WTC11 (cell line): ENCODE results near the gene B3GAT1. TPM values are rescaled to one million over a fixed set of nuclear protein-coding genes. Genes with fewer than 3 reads are reported as not detected.
A peak's percentile ranks its signal among the peaks of the same experiment; 100 is the strongest.
"Not testable (repeated sequence)": the region's sequence is repeated elsewhere in the genome, so short reads cannot be mapped to it uniquely, and the experiment has no call there.

ENCODE experiments used
- ATAC-seq: fragments of 200-7000 bp; cut with Tn5 transposase; 2 replicates; pipeline ENCODE4 v1.10.0; 2021; ENCODE audit warnings: mild to moderate bottlenecking, moderate library complexity
- CTCF ChIA-PET: fragments of 300-600 bp; sonication (Branson Sonifier 250); formaldehyde crosslinking; loops from one replicate; lab custom pipeline; 2021; ENCODE audit warnings: antibody characterized with exemption; lab: Charles Lee
- POLR2A ChIA-PET: fragments of 350-600 bp; sonication (Branson Sonifier 250); formaldehyde crosslinking; loops from one replicate; lab custom pipeline; 2021; ENCODE audit warnings: antibody characterized with exemption; lab: Charles Lee
- DNase-seq: peaks from one replicate; pipeline ENCODE4 v3.0.0; 2021; ENCODE audit warnings: low spot score
- H3K27ac Mint-ChIP-seq: 2 replicates; pipeline ENCODE4 v1.8.0; 2021; ENCODE audit warnings: mixed read lengths
- H3K27me3 Mint-ChIP-seq: 2 replicates; pipeline ENCODE4 v1.8.0; 2021; ENCODE audit warnings: low read depth, mild to moderate bottlenecking, moderate library complexity, mixed read lengths
- H3K36me3 Mint-ChIP-seq: 2 replicates; pipeline ENCODE4 v1.8.0; 2021; ENCODE audit warnings: mixed read lengths
- H3K4me1 Mint-ChIP-seq: 2 replicates; pipeline ENCODE4 v1.8.0; 2022; ENCODE audit warnings: mixed read lengths
- H3K4me3 Mint-ChIP-seq: 2 replicates; pipeline ENCODE4 v1.8.0; 2021; ENCODE audit warnings: mild to moderate bottlenecking, moderate library complexity, mixed read lengths
- H3K9me3 Mint-ChIP-seq: 2 replicates; pipeline ENCODE4 v1.8.0; 2021; ENCODE audit warnings: mixed read lengths
- ELF4 ChIP-seq: sonication (generic); formaldehyde crosslinking; IDR thresholded peaks from 2 replicates; pipeline ENCODE4 v1.8.1; 2022; ENCODE audit warnings: low read depth, mild to moderate bottlenecking, moderate library complexity, missing genetic modification reagents
- EMX1 ChIP-seq: fragments of 250-450 bp; sonication (Bioruptor Pico); IDR thresholded peaks from 2 replicates; pipeline ENCODE4 v1.8.0; 2021; ENCODE audit warnings: mild to moderate bottlenecking
- ETV6 ChIP-seq: sonication (generic); formaldehyde crosslinking; IDR thresholded peaks from 2 replicates; pipeline ENCODE4 v1.8.1; 2022; ENCODE audit warnings: mild to moderate bottlenecking, missing genetic modification reagents
- FOXJ3 ChIP-seq: sonication (generic); formaldehyde crosslinking; IDR thresholded peaks from 2 replicates; pipeline ENCODE4 v1.9.0; 2021; ENCODE audit warnings: missing genetic modification reagents, mild to moderate bottlenecking, borderline replicate concordance
- GABPB1 ChIP-seq: sonication (generic); formaldehyde crosslinking; IDR thresholded peaks from 2 replicates; pipeline ENCODE4 v1.8.1; 2023; ENCODE audit warnings: mild to moderate bottlenecking, missing genetic modification reagents
- GTF2I ChIP-seq: fragments of 250-450 bp; sonication (Bioruptor Pico); conservative IDR thresholded peaks from 2 replicates; pipeline ENCODE4 v1.4.0; 2021; ENCODE audit warnings: mild to moderate bottlenecking
- IRF2 ChIP-seq: sonication (generic); formaldehyde crosslinking; IDR thresholded peaks from 2 replicates; pipeline ENCODE4 v1.8.0; 2022; ENCODE audit warnings: low read depth, missing genetic modification reagents, borderline replicate concordance
- NFATC4 ChIP-seq: fragments of 250-450 bp; sonication (Bioruptor Pico); IDR thresholded peaks from 2 replicates; pipeline ENCODE4 v1.9.0; 2021; ENCODE audit warnings: mild to moderate bottlenecking
- RORB ChIP-seq: fragments of 250-450 bp; sonication (Bioruptor Pico); IDR thresholded peaks from 2 replicates; pipeline ENCODE4 v1.9.0; 2021; ENCODE audit warnings: mild to moderate bottlenecking
- SMAD3 ChIP-seq: sonication (generic); formaldehyde crosslinking; IDR thresholded peaks from 2 replicates; pipeline ENCODE4 v1.8.0; 2022; ENCODE audit warnings: missing genetic modification reagents, mild to moderate bottlenecking, borderline replicate concordance
- SP1 ChIP-seq: sonication (generic); formaldehyde crosslinking; conservative IDR thresholded peaks from 2 replicates; pipeline ENCODE4 v1.8.1; 2022; ENCODE audit warnings: missing genetic modification reagents
- TEAD1 ChIP-seq: sonication (generic); formaldehyde crosslinking; IDR thresholded peaks from 2 replicates; pipeline ENCODE4 v1.8.0; 2022; ENCODE audit warnings: mild to moderate bottlenecking, missing genetic modification reagents
- total RNA-seq: library from RNA; stranded (reverse); gene quantifications from 3 replicates; pipeline ENCODE4 v1.2.3, GENCODE V29; 2021
- TF ChIP-seq, protein P1 (sequence below): sonication (generic); formaldehyde crosslinking; IDR thresholded peaks from 2 replicates; pipeline ENCODE4 v1.8.0; 2022; ENCODE audit warnings: mild to moderate bottlenecking, missing genetic modification reagents
- TF ChIP-seq, protein P2 (sequence below): sonication (generic); formaldehyde crosslinking; IDR thresholded peaks from 2 replicates; pipeline ENCODE4 v1.8.1; 2022; ENCODE audit warnings: mild to moderate bottlenecking, moderate library complexity, missing genetic modification reagents
- TF ChIP-seq, protein P3 (sequence below): sonication (generic); formaldehyde crosslinking; IDR thresholded peaks from 2 replicates; pipeline ENCODE4 v1.8.1; 2023; ENCODE audit warnings: mild to moderate bottlenecking, missing genetic modification reagents, moderate library complexity
- TF ChIP-seq, protein P4 (sequence below): sonication (generic); formaldehyde crosslinking; IDR thresholded peaks from 2 replicates; pipeline ENCODE4 v1.8.1; 2022; ENCODE audit warnings: mild to moderate bottlenecking, missing genetic modification reagents, moderate library complexity, borderline replicate concordance
- TF ChIP-seq, protein P5 (sequence below): sonication (generic); formaldehyde crosslinking; IDR thresholded peaks from 2 replicates; pipeline ENCODE4 v1.8.0; 2022; ENCODE audit warnings: mild to moderate bottlenecking, missing genetic modification reagents
- TF ChIP-seq, protein P6 (sequence below): sonication (generic); formaldehyde crosslinking; IDR thresholded peaks from 2 replicates; pipeline ENCODE4 v1.8.1; 2023; ENCODE audit warnings: mild to moderate bottlenecking, missing genetic modification reagents
- TF ChIP-seq, protein P7 (sequence below): sonication (generic); formaldehyde crosslinking; IDR thresholded peaks from 2 replicates; pipeline ENCODE4 v1.8.1; 2023; ENCODE audit warnings: mild to moderate bottlenecking, missing genetic modification reagents

Gene B3GAT1
- total RNA-seq, 1 experiment from 2014 or later = 30.0 TPM

DNA sequence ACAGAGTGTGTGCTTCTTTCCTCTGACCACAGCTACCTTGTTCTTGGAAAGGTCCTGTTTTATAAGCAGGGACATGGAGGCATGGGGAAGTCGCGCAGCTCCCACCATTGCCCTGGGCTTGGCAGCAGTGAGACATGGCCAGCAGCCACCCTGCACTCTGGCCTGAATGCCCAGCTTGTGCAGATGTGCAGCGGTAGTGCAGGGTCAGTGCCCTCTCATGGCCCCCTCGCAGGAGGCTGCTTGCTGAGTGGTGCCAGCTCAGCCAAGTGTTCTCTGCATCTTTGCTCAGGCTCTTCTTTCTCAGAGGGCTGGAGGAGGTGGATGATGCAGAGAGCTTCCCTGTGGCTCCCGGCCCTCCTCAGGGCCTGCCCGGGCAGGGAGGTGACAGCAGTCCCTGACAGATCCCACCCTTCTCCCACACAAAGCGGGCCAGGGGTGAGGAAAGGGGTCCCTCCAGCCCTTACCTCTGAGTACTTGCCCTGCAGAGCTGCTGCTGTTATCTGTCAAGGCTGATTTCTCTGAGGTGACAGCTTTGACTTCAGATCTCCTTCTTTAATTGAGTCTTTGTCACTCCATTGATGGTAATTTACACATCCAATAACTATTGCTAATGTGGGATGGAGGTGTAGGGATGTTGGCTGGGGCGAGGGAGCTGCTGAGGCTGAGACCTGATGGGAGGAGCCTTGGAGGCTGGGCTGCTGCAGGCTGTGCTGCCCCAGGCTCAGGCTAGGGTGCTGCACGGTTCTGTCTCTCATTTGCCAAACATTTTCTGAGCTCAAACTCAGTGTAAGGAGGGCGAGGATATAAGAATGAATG, 47.4 kb upstream of the B3GAT1 start:
- ATAC-seq = peak; percentile 48
- POLR2A ChIA-PET = no interaction called here

DNA sequence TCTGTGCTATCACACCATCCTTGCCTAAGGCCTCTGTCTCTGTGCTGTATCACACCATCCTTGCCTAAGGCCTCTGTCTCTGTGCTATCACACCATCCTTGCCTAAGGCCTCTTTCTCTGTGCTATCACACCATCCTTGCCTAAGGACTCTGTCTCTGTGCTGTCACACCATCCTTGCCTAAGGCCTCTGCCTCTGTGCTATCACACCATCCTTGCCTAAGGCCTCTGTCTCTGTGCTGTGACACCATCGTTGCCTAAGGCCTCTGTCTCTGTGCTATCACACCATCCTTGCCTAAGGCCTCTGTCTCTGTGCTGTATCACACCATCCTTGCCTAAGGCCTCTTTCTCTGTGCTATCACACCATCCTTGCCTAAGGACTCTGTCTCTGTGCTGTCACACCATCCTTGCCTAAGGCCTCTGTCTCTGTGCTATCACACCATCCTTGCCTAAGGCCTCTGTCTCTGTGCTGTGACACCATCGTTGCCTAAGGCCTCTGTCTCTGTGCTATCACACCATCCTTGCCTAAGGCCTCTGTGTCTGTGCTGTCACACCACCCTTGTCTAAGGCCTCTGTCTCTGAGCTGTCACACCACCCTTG, 45.5 kb upstream of the B3GAT1 start:
- DNase-seq, ATAC-seq, H3K4me1 Mint-ChIP-seq, POLR2A ChIA-PET, H3K27ac Mint-ChIP-seq, H3K36me3 Mint-ChIP-seq, H3K4me3 Mint-ChIP-seq, H3K9me3 Mint-ChIP-seq, CTCF ChIA-PET: not testable (repeated sequence)
- peaks cover 14% of the 10 kb centered on the region for H3K27me3 Mint-ChIP-seq

More for the DNA sequence above, 47.4 kb upstream of the B3GAT1 start:
- CTCF ChIA-PET = interaction anchor here (0.5 to 0.6 kb wide), 2 partner anchors 10 to 22 kb away, joined by 3 read pairs; no protein-coding TSS in a partner anchor
- DNase-seq = no peak
- TF ChIP-seq, protein P1, sequence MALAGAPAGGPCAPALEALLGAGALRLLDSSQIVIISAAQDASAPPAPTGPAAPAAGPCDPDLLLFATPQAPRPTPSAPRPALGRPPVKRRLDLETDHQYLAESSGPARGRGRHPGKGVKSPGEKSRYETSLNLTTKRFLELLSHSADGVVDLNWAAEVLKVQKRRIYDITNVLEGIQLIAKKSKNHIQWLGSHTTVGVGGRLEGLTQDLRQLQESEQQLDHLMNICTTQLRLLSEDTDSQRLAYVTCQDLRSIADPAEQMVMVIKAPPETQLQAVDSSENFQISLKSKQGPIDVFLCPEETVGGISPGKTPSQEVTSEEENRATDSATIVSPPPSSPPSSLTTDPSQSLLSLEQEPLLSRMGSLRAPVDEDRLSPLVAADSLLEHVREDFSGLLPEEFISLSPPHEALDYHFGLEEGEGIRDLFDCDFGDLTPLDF (CRISPR knock-in tag) = no peak
- no peak for TF ChIP-seq GTF2I
- TF ChIP-seq, protein P2, sequence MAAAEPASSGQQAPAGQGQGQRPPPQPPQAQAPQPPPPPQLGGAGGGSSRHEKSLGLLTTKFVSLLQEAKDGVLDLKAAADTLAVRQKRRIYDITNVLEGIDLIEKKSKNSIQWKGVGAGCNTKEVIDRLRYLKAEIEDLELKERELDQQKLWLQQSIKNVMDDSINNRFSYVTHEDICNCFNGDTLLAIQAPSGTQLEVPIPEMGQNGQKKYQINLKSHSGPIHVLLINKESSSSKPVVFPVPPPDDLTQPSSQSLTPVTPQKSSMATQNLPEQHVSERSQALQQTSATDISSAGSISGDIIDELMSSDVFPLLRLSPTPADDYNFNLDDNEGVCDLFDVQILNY (CRISPR knock-in tag) = no peak
- H3K27me3 Mint-ChIP-seq = peaks cover 14% of the 10 kb centered on the region
- H3K36me3 Mint-ChIP-seq = no peaks in the 10 kb centered on the region
- no peak overlapping the region for H3K4me3 Mint-ChIP-seq
- H3K9me3 Mint-ChIP-seq = peaks cover 5% of the 10 kb centered on the region; the same call in 1 of the 2 replicates
- H3K4me1 Mint-ChIP-seq = peaks cover 13% of the 10 kb centered on the region
- H3K27ac Mint-ChIP-seq = no peak overlapping the region

DNA sequence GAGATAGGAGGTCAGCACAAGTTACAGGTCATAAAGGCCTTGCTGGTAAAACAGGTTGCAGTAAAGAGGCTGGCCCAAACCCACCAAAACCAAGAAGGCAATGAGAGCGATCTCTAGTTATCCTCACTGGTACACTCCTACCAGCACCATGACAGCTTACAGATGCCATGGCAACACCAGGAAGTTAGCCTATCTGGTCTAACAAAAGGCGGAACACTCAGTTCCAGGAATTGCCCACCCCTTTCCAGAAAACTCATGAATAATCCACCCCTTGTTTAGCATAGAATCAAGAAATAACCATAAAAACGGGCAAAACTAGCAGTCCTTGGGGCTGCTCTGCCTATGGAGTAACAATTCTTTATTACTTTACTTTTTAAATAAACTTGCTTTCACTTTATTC, 43.5 kb upstream of the B3GAT1 start:
- POLR2A ChIA-PET = no interaction called here
- Mint-ChIP-seq H3K27ac (no peak overlapping the region), H3K27me3 (no peaks in the 10 kb centered on the region; the same call in 1 of the 2 replicates), H3K4me1 (peaks cover 5% of the 10 kb centered on the region; the same call in 1 of the 2 replicates), H3K9me3 (peaks cover 5% of the 10 kb centered on the region; the same call in 1 of the 2 replicates), H3K4me3 (no peak overlapping the region), H3K36me3 (no peaks in the 10 kb centered on the region)
- CTCF ChIA-PET = no interaction called here
- DNase-seq (no peak), ATAC-seq (no peak)
- no peak for TF ChIP-seq SMAD3 (CRISPR knock-in tag)
- TF ChIP-seq IRF2 (CRISPR knock-in tag) = no peak
- TF ChIP-seq TEAD1 = no peak
- no peak for TF ChIP-seq NFATC4 (CRISPR knock-in tag)
- no peak for TF ChIP-seq SP1 (CRISPR knock-in tag)
- TF ChIP-seq, protein P3, sequence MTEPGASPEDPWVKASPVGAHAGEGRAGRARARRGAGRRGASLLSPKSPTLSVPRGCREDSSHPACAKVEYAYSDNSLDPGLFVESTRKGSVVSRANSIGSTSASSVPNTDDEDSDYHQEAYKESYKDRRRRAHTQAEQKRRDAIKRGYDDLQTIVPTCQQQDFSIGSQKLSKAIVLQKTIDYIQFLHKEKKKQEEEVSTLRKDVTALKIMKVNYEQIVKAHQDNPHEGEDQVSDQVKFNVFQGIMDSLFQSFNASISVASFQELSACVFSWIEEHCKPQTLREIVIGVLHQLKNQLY (CRISPR knock-in tag) = no peak
- TF ChIP-seq, protein P1 (CRISPR knock-in tag) = no peak
- TF ChIP-seq EMX1 (CRISPR knock-in tag) = no peak
- no peak for TF ChIP-seq ETV6 (CRISPR knock-in tag)
- TF ChIP-seq, protein P4, sequence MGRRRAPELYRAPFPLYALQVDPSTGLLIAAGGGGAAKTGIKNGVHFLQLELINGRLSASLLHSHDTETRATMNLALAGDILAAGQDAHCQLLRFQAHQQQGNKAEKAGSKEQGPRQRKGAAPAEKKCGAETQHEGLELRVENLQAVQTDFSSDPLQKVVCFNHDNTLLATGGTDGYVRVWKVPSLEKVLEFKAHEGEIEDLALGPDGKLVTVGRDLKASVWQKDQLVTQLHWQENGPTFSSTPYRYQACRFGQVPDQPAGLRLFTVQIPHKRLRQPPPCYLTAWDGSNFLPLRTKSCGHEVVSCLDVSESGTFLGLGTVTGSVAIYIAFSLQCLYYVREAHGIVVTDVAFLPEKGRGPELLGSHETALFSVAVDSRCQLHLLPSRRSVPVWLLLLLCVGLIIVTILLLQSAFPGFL (CRISPR knock-in tag) = no peak
- TF ChIP-seq, protein P5, sequence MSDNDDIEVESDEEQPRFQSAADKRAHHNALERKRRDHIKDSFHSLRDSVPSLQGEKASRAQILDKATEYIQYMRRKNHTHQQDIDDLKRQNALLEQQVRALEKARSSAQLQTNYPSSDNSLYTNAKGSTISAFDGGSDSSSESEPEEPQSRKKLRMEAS (CRISPR knock-in tag) = no peak
- TF ChIP-seq FOXJ3 (CRISPR knock-in tag) = no peak
- TF ChIP-seq ELF4 (CRISPR knock-in tag) = no peak
- TF ChIP-seq, protein P6, sequence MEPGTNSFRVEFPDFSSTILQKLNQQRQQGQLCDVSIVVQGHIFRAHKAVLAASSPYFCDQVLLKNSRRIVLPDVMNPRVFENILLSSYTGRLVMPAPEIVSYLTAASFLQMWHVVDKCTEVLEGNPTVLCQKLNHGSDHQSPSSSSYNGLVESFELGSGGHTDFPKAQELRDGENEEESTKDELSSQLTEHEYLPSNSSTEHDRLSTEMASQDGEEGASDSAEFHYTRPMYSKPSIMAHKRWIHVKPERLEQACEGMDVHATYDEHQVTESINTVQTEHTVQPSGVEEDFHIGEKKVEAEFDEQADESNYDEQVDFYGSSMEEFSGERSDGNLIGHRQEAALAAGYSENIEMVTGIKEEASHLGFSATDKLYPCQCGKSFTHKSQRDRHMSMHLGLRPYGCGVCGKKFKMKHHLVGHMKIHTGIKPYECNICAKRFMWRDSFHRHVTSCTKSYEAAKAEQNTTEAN = no peak
- TF ChIP-seq GABPB1 (CRISPR knock-in tag) = no peak
- TF ChIP-seq RORB (CRISPR knock-in tag) = no peak
- TF ChIP-seq, protein P7, sequence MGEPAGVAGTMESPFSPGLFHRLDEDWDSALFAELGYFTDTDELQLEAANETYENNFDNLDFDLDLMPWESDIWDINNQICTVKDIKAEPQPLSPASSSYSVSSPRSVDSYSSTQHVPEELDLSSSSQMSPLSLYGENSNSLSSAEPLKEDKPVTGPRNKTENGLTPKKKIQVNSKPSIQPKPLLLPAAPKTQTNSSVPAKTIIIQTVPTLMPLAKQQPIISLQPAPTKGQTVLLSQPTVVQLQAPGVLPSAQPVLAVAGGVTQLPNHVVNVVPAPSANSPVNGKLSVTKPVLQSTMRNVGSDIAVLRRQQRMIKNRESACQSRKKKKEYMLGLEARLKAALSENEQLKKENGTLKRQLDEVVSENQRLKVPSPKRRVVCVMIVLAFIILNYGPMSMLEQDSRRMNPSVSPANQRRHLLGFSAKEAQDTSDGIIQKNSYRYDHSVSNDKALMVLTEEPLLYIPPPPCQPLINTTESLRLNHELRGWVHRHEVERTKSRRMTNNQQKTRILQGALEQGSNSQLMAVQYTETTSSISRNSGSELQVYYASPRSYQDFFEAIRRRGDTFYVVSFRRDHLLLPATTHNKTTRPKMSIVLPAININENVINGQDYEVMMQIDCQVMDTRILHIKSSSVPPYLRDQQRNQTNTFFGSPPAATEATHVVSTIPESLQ (CRISPR knock-in tag) = no peak
